Endodermal cell (in vitro differentiated cells): ENCODE measurements around the gene HAPSTR1. TPM values are rescaled to one million over a fixed set of nuclear protein-coding genes. Genes with fewer than 3 reads are reported as not detected.

ENCODE experiments used
- DNase-seq: peaks from one replicate; pipeline ENCODE4 v3.0.0-alpha.2; 2017
- H3K27ac ChIP-seq: 2 replicates; pipeline ENCODE4 v1.5.1; 2013; ENCODE audit warnings: mild to moderate bottlenecking, low read depth, low read length, moderate library complexity
- H3K27me3 ChIP-seq: 2 replicates; pipeline ENCODE4 v1.6.1; 2013; ENCODE audit warnings: mild to moderate bottlenecking, low read length, moderate library complexity; ENCODE audit not compliant: insufficient read depth, control insufficient read depth, poor library complexity, severe bottlenecking
- H3K36me3 ChIP-seq: 2 replicates; pipeline ENCODE4 v1.7.0; 2013; ENCODE audit warnings: mild to moderate bottlenecking, low read length, moderate library complexity; ENCODE audit not compliant: control insufficient read depth, insufficient read depth
- H3K4me1 ChIP-seq: one replicate; pipeline ENCODE4 v1.7.0; 2013; ENCODE audit warnings: low read length; ENCODE audit not compliant: control insufficient read depth, insufficient read depth
- H3K4me3 ChIP-seq: 2 replicates; pipeline ENCODE4 v1.5.1; 2013; ENCODE audit warnings: mild to moderate bottlenecking, low read length, moderate library complexity
- H3K9ac ChIP-seq: 2 replicates; pipeline ENCODE4 v1.6.1; 2013; ENCODE audit warnings: mild to moderate bottlenecking, low read length, moderate library complexity; ENCODE audit not compliant: poor library complexity, severe bottlenecking; ENCODE audit errors: extremely low read depth
- H3K9me3 ChIP-seq: 2 replicates; pipeline ENCODE4 v1.6.1; 2013; ENCODE audit warnings: mild to moderate bottlenecking, low read length, moderate library complexity; ENCODE audit not compliant: control insufficient read depth
- H3K27ac Mint-ChIP-seq: 2 replicates; pipeline ENCODE4 v1.8.0; 2020; ENCODE audit warnings: mixed read lengths
- H3K27me3 Mint-ChIP-seq: 2 replicates; pipeline ENCODE4 v1.8.0; 2021; ENCODE audit warnings: mild to moderate bottlenecking, mixed read lengths; ENCODE audit not compliant: insufficient read depth
- H3K36me3 Mint-ChIP-seq: 2 replicates; pipeline ENCODE4 v1.8.0; 2020; ENCODE audit warnings: low read depth, mixed read lengths
- H3K4me1 Mint-ChIP-seq: 2 replicates; pipeline ENCODE4 v1.8.0; 2020; ENCODE audit warnings: mixed read lengths
- H3K4me3 Mint-ChIP-seq: 2 replicates; pipeline ENCODE4 v1.8.0; 2020; ENCODE audit warnings: mild to moderate bottlenecking, moderate library complexity, mixed read lengths
- H3K9me3 Mint-ChIP-seq: 2 replicates; pipeline ENCODE4 v1.8.0; 2020; ENCODE audit warnings: mild to moderate bottlenecking, mixed read lengths
- WGBS, 2 experiments: methylation state at CpG; one replicate each; pipeline versions ENCODE4 v1.1.5 to v1.1.7; 2013; ENCODE audit warnings: missing lambda C conversion rate in 2 of 2, mixed read lengths in 1 of 2; ENCODE audit not compliant: insufficient coverage in 1 of 2, insufficient read length in 1 of 2; 5-methylcytosine and 5-hydroxymethylcytosine counted together
- total RNA-seq, 2 donors: library from RNA; stranded (reverse); fragmentation: NEBNext Ultra II Directional in 1 of 2; extraction: Animal tissue kit (Norgen Biotek cat#: 25700) in 1 of 2; gene quantifications; 2 replicates in 1 of 2; 3 replicates in 1 of 2; pipeline ENCODE4 v1.2.1, GENCODE V29; 2021
- TF ChIP-seq, protein P1 (sequence below): fragments of 200-600 bp; sonication (generic); conservative IDR thresholded peaks from 2 replicates; pipeline ENCODE4 v1.5.0; 2021; ENCODE audit warnings: antibody characterized with exemption, mild to moderate bottlenecking

The HAPSTR1 gene
- total RNA-seq, 2 donors from 2014 or later = 60.9 to 68.5 TPM

DNA sequence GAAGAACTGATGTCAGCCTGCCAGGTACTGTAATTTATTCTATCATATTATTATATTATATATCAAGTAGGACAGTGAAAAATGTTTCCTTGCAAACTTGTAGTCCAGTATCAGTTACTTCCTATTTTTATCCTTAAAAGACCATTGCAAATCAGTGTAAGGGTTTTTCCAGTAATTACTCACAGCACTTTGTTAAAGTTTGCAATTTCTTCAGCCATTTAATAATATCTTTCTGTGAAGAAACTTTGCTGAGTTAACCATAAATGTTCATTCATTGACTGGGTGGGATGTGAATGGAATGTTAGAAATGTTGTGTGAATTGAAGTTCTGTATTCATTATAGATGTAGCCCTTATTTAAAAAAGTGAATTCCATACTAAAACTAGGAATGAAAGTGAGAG is 26.7 kb downstream of the HAPSTR1 start:
- H3K27me3 ChIP-seq = no peaks in the 10 kb centered on the region
- H3K27ac ChIP-seq = no peak overlapping the region
- no peaks in the 10 kb centered on the region for H3K27me3 Mint-ChIP-seq
- no peaks in the 10 kb centered on the region for H3K9me3 Mint-ChIP-seq
- H3K36me3 ChIP-seq = peaks cover 84% of the 10 kb centered on the region
- TF ChIP-seq, protein P1, sequence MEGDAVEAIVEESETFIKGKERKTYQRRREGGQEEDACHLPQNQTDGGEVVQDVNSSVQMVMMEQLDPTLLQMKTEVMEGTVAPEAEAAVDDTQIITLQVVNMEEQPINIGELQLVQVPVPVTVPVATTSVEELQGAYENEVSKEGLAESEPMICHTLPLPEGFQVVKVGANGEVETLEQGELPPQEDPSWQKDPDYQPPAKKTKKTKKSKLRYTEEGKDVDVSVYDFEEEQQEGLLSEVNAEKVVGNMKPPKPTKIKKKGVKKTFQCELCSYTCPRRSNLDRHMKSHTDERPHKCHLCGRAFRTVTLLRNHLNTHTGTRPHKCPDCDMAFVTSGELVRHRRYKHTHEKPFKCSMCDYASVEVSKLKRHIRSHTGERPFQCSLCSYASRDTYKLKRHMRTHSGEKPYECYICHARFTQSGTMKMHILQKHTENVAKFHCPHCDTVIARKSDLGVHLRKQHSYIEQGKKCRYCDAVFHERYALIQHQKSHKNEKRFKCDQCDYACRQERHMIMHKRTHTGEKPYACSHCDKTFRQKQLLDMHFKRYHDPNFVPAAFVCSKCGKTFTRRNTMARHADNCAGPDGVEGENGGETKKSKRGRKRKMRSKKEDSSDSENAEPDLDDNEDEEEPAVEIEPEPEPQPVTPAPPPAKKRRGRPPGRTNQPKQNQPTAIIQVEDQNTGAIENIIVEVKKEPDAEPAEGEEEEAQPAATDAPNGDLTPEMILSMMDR = no peak
- H3K9me3 ChIP-seq = no peaks in the 10 kb centered on the region
- H3K4me3 Mint-ChIP-seq = no peak overlapping the region
- DNase-seq = no peak
- peaks cover 13% of the 10 kb centered on the region for H3K4me1 ChIP-seq
- H3K36me3 Mint-ChIP-seq = peaks cover 71% of the 10 kb centered on the region
- H3K4me3 ChIP-seq = no peak overlapping the region
- peaks cover 33% of the 10 kb centered on the region for H3K4me1 Mint-ChIP-seq
- H3K27ac Mint-ChIP-seq = no peak overlapping the region
- H3K9ac ChIP-seq = no peak overlapping the region

DNA sequence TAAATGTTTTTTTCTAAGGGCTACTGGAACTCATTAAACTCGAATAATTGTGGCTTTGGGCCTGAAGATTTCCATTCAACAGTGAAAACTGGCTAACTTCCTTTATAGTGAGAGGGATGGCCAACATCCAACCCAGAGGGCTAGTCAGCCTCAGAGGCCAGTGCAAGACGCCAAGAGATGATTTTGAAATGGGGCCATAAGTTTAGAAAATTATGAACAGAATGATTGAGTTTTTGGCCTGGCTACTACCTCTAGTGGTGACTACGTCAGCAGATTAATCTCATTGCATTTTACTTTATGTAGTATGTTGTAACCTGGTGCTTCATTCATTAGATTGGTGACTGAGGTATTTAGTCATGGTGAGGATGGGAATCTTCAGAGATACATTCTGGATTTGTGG is 28.4 kb downstream of the HAPSTR1 start:
- Histone ChIP-seq H3K27ac (no peak overlapping the region), H3K36me3 (peaks cover 87% of the 10 kb centered on the region), H3K9ac (no peak overlapping the region), H3K9me3 (no peaks in the 10 kb centered on the region), H3K27me3 (no peaks in the 10 kb centered on the region), H3K4me1 (peaks cover 15% of the 10 kb centered on the region), H3K4me3 (no peak overlapping the region)
- Mint-ChIP-seq H3K36me3 (peaks cover 79% of the 10 kb centered on the region), H3K4me1 (peaks cover 31% of the 10 kb centered on the region), H3K27me3 (no peaks in the 10 kb centered on the region), H3K27ac (peak overlapping the region; percentile 16), H3K4me3 (no peak overlapping the region), H3K9me3 (no peaks in the 10 kb centered on the region)
- DNase-seq = no peak
- WGBS, 2 experiments = 95 to 100% methylated on average over 3 of the region's 3 CpGs
- TF ChIP-seq, protein P1 = no peak

DNA sequence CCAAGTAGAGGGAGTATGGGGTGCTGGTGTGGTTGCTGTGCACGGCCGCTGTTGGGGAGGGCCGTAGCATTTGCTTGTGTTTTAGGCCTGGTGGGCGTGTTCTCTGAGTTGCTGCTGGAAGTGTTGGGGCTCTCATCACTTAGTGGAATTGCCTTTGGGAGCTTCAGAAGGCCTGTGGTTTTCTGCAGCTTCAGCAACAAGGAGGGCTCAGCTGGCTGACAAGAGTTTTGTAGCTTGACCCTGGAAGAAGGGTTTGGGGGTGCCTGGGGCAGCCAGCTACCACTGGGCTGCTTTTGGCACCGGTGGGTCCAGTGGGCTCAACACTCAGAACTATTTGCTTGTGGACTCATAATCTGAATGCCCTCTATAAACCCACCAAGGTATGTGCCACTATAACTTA is 30.9 kb downstream of the HAPSTR1 start:
- no peaks in the 10 kb centered on the region for H3K27me3 Mint-ChIP-seq
- DNase-seq = no peak
- Histone ChIP-seq H3K9ac (no peak overlapping the region), H3K36me3 (peaks cover 71% of the 10 kb centered on the region), H3K4me3 (no peak overlapping the region), H3K27ac (no peak overlapping the region), H3K9me3 (no peaks in the 10 kb centered on the region), H3K27me3 (no peaks in the 10 kb centered on the region), H3K4me1 (peaks cover 5% of the 10 kb centered on the region)
- H3K27ac Mint-ChIP-seq = no peak overlapping the region
- H3K36me3 Mint-ChIP-seq = peaks cover 60% of the 10 kb centered on the region
- no peak overlapping the region for H3K4me3 Mint-ChIP-seq
- WGBS, 2 experiments = 97 to 100% methylated on average over 1 to 5 of the region's 5 CpGs
- H3K9me3 Mint-ChIP-seq = no peaks in the 10 kb centered on the region
- H3K4me1 Mint-ChIP-seq = peaks cover 16% of the 10 kb centered on the region
- TF ChIP-seq, protein P1 = no peak
